Right atrium auricular region (tissue), 2 donors: ENCODE results near the gene CPED1. TPM values are rescaled to one million over a fixed set of nuclear protein-coding genes. Genes with fewer than 3 reads are reported as not detected.

Experiments
- DNase-seq: peaks from one replicate; pipeline ENCODE4 v3.0.0-alpha.2; 2019; ENCODE audit warnings: low spot score
- H3K27ac ChIP-seq, 2 donors: fragments of 200-600 bp; sonication (generic); 1 replicate in 1 of 2; 2 replicates in 1 of 2; pipeline ENCODE4 v1.5.1; 2016 to 2019
- H3K27me3 ChIP-seq, 2 donors: fragments of 200-600 bp; sonication (generic); one replicate each; pipeline versions ENCODE4 v1.5.1 to v1.6.0; 2017 to 2019
- H3K36me3 ChIP-seq: fragments of 200-600 bp; sonication (generic); one replicate; pipeline ENCODE4 v1.5.1; 2016
- H3K4me1 ChIP-seq, 2 donors: fragments of 200-600 bp; sonication (generic); one replicate each; pipeline versions ENCODE4 v1.5.1 to v1.6.0; 2017 to 2019
- H3K4me3 ChIP-seq, 2 donors: fragments of 200-600 bp; sonication (generic); 1 replicate in 1 of 2; 2 replicates in 1 of 2; pipeline ENCODE4 v1.5.1; 2017 to 2019; ENCODE audit warnings: mild to moderate bottlenecking in 1 of 2, moderate library complexity in 1 of 2
- H3K9me3 ChIP-seq, 2 donors: fragments of 200-600 bp; sonication (generic); one replicate each; pipeline ENCODE4 v1.5.1; 2019
- total RNA-seq, 2 donors: library from RNA; depleted of rRNA; stranded (reverse); fragments of >200 nt; gene quantifications; one replicate each; pipeline ENCODE4 v1.1.0, GENCODE V29; 2016
- TF ChIP-seq, protein P1 (sequence below), 2 donors: fragments of 200-600 bp; sonication (generic); IDR thresholded peaks; one replicate each; pipeline ENCODE4 v1.5.1; 2019; ENCODE audit warnings: antibody characterized with exemption in 2 of 2

The CPED1 gene
- total RNA-seq, 2 donors from 2014 or later, result 13.8 to 19.0 TPM

DNA sequence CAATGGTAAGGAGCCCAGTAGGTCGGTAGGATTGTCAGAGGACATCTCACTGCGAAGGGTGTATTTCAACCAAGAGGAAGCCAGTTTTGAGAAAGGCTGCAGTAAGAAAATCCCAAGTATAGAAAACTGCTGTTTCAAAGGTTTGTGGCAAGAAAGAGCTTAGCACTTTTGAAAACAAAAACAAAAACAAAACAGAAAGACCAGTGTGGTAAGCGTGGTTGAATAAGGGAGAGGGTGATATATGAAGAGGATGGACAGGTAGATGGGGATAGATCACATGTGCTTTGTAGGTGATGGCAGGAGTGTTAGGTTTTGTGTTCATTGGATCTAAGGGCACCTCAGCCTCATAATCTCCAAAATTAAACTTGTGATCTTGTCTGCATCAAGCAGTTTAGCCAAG lies 198.7 kb downstream of the CPED1 start:
- Histone ChIP-seq H3K27ac (no peak overlapping the region), H3K36me3 (no peaks in the 10 kb centered on the region), H3K27me3 (no peaks in the 10 kb centered on the region), H3K9me3 (no peaks in the 10 kb centered on the region), H3K4me3 (no peak overlapping the region), H3K4me1 (no peaks in the 10 kb centered on the region)
- no peak for DNase-seq
- TF ChIP-seq, protein P1, sequence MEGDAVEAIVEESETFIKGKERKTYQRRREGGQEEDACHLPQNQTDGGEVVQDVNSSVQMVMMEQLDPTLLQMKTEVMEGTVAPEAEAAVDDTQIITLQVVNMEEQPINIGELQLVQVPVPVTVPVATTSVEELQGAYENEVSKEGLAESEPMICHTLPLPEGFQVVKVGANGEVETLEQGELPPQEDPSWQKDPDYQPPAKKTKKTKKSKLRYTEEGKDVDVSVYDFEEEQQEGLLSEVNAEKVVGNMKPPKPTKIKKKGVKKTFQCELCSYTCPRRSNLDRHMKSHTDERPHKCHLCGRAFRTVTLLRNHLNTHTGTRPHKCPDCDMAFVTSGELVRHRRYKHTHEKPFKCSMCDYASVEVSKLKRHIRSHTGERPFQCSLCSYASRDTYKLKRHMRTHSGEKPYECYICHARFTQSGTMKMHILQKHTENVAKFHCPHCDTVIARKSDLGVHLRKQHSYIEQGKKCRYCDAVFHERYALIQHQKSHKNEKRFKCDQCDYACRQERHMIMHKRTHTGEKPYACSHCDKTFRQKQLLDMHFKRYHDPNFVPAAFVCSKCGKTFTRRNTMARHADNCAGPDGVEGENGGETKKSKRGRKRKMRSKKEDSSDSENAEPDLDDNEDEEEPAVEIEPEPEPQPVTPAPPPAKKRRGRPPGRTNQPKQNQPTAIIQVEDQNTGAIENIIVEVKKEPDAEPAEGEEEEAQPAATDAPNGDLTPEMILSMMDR (IDR thresholded peaks at IDR 0.05), result no peak

DNA sequence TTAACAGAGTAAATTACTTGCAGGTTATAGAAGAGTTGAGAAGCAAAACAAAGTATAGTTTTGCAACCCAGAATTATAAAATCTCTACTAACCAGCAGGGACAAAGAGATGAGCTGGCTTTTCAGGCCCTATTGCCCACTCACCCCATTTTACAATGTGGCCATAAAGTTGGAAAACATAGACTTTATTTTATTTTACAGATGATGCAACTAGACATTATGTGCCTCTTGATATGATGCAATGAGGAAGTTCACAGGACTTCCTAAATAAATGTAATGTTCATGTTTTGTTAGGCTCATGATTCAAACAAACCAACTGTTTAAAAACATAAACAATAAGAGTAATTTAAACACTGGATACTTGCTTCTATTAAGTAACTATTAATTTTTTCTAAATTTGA lies 199.2 kb downstream of the CPED1 start:
- H3K4me3 ChIP-seq, result no peak overlapping the region

DNA sequence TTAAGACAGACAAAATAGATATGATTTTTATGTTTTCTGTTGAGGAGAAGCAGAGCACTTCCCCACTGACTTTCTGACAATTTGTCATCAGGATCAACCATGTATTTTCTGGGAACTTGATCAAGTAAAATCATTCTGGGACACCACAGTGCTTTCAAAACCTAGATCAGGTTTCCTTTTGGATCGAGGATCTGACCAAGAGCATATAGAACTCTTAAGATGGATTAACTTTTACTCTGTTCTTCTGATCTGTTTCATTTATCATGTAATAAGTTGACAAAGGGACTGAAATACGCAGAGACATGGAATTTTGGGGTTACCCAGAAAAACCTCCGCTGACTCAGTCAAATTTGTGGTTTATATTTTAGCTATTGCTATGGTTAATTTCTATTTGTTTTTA lies 204.3 kb downstream of the CPED1 start:
- Histone ChIP-seq H3K27me3 (no peaks in the 10 kb centered on the region), H3K4me1 (peaks cover 0 to 8% of the 10 kb centered on the region in 2 donors), H3K27ac (no peak overlapping the region), H3K9me3 (no peaks in the 10 kb centered on the region), H3K36me3 (no peaks in the 10 kb centered on the region), H3K4me3 (no peak overlapping the region)
- TF ChIP-seq, protein P1 (IDR thresholded peaks at IDR 0.05), result no peak
- no peak for DNase-seq

More for the DNA sequence above, 199.2 kb downstream of the CPED1 start:
- Histone ChIP-seq H3K27ac (no peak overlapping the region), H3K27me3 (no peaks in the 10 kb centered on the region), H3K36me3 (no peaks in the 10 kb centered on the region), H3K4me1 (no peaks in the 10 kb centered on the region), H3K9me3 (no peaks in the 10 kb centered on the region)
- no peak for DNase-seq
- TF ChIP-seq, protein P1 (IDR thresholded peaks at IDR 0.05), result no peak

DNA sequence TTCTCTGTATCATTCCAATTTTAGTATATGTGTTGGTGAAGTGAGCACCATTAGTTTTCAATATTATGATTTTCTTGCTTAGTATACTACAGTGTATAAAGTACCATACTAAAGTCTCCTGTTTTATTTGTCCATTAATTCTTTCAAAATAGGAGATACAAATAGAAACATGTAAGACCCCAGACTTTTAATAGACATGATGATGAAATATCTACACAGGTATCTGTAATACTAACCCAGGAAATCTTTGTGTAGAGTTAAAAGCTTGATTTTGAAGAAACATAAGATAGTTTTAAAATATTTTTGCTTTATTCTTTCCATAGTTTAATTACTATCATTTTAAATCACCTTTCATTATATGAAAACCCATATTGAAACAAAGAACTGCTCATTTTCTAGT lies 206.5 kb downstream of the CPED1 start:
- Histone ChIP-seq H3K9me3 (no peaks in the 10 kb centered on the region), H3K27ac (no peak overlapping the region)

DNA sequence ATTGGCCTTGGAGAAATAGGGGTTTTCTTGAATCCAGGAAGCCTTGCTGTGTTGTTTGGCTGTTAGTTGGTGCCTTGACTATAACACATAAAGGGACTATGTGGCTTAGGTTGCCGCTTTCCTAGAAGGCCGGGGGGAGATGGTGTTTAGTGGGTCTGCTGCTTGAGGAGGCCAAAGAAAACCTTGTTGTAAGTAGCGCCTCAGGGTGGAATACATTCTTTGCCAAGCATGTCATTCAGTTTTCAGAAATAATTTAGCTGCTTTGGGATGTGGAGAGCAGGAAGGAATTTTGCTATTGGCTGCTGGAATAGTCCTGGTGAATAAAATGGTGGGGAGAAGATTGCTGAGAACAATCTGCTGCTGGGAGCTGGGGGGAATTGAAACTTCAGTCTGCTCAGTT lies 207.4 kb downstream of the CPED1 start:
- Histone ChIP-seq H3K27me3 (no peaks in the 10 kb centered on the region), H3K27ac (no peak overlapping the region), H3K9me3 (no peaks in the 10 kb centered on the region), H3K4me1 (peaks cover 0 to 8% of the 10 kb centered on the region in 2 donors), H3K4me3 (no peak overlapping the region), H3K36me3 (no peaks in the 10 kb centered on the region)
- TF ChIP-seq, protein P1 (IDR thresholded peaks at IDR 0.05), result no peak
- DNase-seq, result no peak

More for the DNA sequence above, 206.5 kb downstream of the CPED1 start:
- no peak for DNase-seq
- TF ChIP-seq, protein P1 (IDR thresholded peaks at IDR 0.05), result no peak
- peaks cover 0 to 8% of the 10 kb centered on the region in 2 donors for H3K4me1 ChIP-seq
- H3K27me3 ChIP-seq, result no peaks in the 10 kb centered on the region
- no peaks in the 10 kb centered on the region for H3K36me3 ChIP-seq
- H3K4me3 ChIP-seq, result no peak overlapping the region

DNA sequence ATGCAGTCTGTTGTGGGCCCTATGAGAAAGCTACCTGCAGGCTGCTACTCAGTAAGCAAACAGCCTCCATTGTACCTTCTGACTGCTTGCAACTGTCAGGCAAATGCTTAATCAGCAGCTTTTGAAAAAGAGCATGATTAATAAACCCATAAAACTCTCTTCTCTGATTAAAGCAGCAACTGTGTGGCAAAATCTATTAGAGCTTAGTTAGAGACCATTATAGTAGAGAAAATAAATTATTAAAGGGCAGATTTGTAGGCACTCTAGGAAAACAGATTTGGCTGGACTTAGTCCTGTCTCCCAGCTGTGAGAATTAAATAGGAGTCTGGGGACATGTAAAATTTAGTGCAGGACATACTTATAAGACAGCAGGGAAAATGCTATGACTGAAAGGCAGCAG lies 207.8 kb downstream of the CPED1 start:
- Histone ChIP-seq H3K27ac (no peak overlapping the region), H3K4me1 (peaks cover 0 to 8% of the 10 kb centered on the region in 2 donors), H3K4me3 (no peak overlapping the region), H3K36me3 (no peaks in the 10 kb centered on the region), H3K9me3 (no peaks in the 10 kb centered on the region), H3K27me3 (no peaks in the 10 kb centered on the region)
- TF ChIP-seq, protein P1 (IDR thresholded peaks at IDR 0.05), result no peak
- DNase-seq, result no peak
